Urothelium cell line (cell line): ENCODE data around the gene KRTAP20-4.

ENCODE experiments used
- DNase-seq: peaks from one replicate; pipeline ENCODE4 v3.0.0; 2011; ENCODE audit warnings: low spot score, mixed read lengths
- FAIRE-seq: peaks from 2 replicates; lab custom pipeline; 2011; peaks lifted over from hg19 to GRCh38; lab: Jason Lieb, UNC

KRTAP20-4 gene

DNA sequence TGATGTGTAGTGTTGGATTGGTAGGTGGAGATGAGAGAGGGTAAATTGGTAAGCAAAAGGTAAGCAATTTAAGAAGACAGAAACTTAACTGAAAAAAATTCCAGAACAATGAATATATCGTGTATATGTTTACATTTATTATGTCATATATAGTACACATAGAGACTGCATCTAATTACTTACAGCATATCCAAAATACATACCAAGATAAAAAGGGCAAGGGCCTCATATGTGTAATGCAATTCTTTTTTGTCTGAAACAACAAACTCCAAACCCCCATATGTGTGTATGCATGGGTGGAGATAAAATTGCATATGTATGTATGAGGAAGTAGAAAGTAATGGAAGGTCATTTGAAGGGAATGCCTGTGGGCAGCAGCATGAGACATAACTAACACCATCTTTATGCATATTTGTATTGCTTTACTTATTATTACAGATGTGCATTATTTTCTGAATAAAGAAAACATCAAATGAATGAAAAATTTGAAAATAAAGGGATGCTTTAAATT is 26.5 kb downstream of the KRTAP20-4 start:
- FAIRE-seq, result no peak
- DNase-seq, result no peak

DNA sequence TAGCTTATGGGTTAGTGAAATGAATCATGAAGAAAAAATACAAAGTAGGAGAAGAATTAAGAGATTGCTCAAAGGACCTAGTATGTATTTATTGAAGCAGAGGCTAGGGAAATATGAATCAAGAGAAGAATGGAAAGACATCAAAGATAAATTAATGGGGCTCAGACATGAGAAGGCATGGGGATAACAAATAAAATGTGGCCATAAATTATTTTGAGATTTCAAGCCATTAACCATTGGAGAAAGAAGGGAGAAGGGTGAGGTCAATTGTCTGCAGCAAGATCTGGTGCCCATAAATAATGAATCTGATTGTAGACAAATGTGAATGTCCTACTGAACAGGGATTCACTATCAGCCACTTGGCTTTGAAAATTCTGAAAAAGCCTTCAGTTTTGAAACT is 32.5 kb downstream of the KRTAP20-4 start:
- no peak for FAIRE-seq

DNA sequence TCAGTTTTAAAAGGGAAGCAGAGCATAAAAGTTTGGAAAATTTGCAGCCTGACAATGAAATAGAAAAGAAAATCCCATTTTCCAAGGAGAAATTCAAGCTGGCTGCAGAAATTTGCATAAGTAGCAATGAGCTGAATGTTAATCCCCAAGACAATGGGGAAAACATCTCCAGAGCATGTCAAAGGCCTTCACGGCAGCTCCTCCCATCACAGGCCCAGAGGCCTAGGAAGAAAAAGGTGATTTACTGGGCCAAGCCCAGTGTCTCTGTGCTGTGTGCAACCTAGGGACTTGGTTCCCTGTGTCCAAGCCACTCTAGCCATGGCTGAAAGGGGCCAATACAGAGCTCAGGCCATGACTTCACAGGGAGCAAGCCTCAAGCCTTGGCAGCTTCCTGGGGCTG is 48.3 kb downstream of the KRTAP20-4 start:
- FAIRE-seq (no peak), DNase-seq (no peak)

More for the DNA sequence above, 32.5 kb downstream of the KRTAP20-4 start:
- no peak for DNase-seq
